ENCODE measurements around the gene LSG1. TPM values are rescaled to one million over a fixed set of nuclear protein-coding genes. Genes with fewer than 3 reads are reported as not detected.

Gene LSG1
- total and polyA plus RNA-seq, 9 donors = 26.8 to 46.6 (median 31.5) TPM

GRCh38 chr3:194592798-194593752 lies 78.9 kb downstream of the LSG1 start:
- no peak overlapping the region for H3K27ac ChIP-seq
- H3K4me3 ChIP-seq = no peak overlapping the region
- WGBS, 3 donors = 56 to 66% (median 65%) methylated on average over 10 of the region's 10 CpGs
- DNase-seq = peak in 1 of 5 donors; percentile 22
- intact Hi-C loops (cut with DNase I) = loop anchor here in 2 of 4 donors (10.0 kb wide), 2 partner anchors 118 to 258 kb away; no protein-coding TSS in a partner anchor
- H3K9me3 ChIP-seq = no peaks in the 10 kb centered on the region
- no peaks in the 10 kb centered on the region for H3K4me1 ChIP-seq (ENCODE audit: insufficient read depth)
- no peak for TF ChIP-seq EP300 (IDR thresholded peaks at IDR 0.05)
- no peak for TF ChIP-seq CTCF (IDR thresholded peaks at IDR 0.05)
- no peak for TF ChIP-seq POLR2A (IDR thresholded peaks at IDR 0.05)
- H3K36me3 ChIP-seq = no peaks in the 10 kb centered on the region
- no peaks in the 10 kb centered on the region for H3K27me3 ChIP-seq

Small RNA genes within 50 kb of the gene (small RNA-seq; reads per million reads assigned to genes)
- gene AC046143.2 = not detected

Other genes starting within 250 kb of the LSG1 start
- 100 to 1,000 TPM in 1 of 7 donors, 10 to 100 TPM in 6; 41.5 to 101 (median 53.4) TPM for gene ATP13A3, start 185.2 kb downstream of the LSG1 start, total RNA-seq
- gene ATP13A3, start 185.2 kb downstream of the LSG1 start, polyA plus RNA-seq = 10 to 100 TPM; 13.7 to 21.5 TPM
- gene TMEM44, start 38.8 kb downstream of the LSG1 start, total RNA-seq = 1 to 10 TPM; 3.4 to 9.6 (median 5.6) TPM
- 10 to 100 TPM in 1 of 2 donors, 1 to 10 TPM in 1; 8.6 to 12.3 TPM for gene TMEM44, start 38.8 kb downstream of the LSG1 start, polyA plus RNA-seq
- 10 to 100 TPM in 1 of 7 donors, 1 to 10 TPM in 6; 4.0 to 12.1 (median 6.3) TPM for gene FAM43A, start 13.7 kb upstream of the LSG1 start, total RNA-seq
- gene FAM43A, start 13.7 kb upstream of the LSG1 start, polyA plus RNA-seq = 10 to 100 TPM in 1 of 2 donors, 1 to 10 TPM in 1; 5.3 to 10.9 TPM